ENCODE data around the gene PIGH. TPM values are rescaled to one million over a fixed set of nuclear protein-coding genes. Genes with fewer than 3 reads are reported as not detected.
A peak's percentile ranks its signal among the peaks of the same experiment; 100 is the strongest.

PIGH gene
- total RNA-seq, 1 donor from 2014 or later, result 24.1 TPM

GRCh38 chr14:67583711-67584644 is 16.1 kb downstream of the PIGH start:
- TF ChIP-seq POLR2A (IDR thresholded peaks at IDR 0.05) (no peak), POLR2AphosphoS5 (IDR thresholded peaks at IDR 0.05; ENCODE audit: insufficient read depth in 1 of 2, low read depth in 1 of 2) (no peak), CTCF (IDR thresholded peaks at IDR 0.05) (peak; percentile 20 to 48 (median 39))
- intact Hi-C loops (cut with DNase I), result loop anchor here (10.0 kb wide), 1 partner anchor 121 kb away; the partner anchor contains the start of gene RDH12
- Histone ChIP-seq H3K27ac (no peak overlapping the region), H3K9me3 (no peaks in the 10 kb centered on the region), H3K4me3 (no peak overlapping the region), H3K36me3 (peaks cover 0 to 10% of the 10 kb centered on the region in 2 donors), H3K4me1 (no peaks in the 10 kb centered on the region), H3K27me3 (no peaks in the 10 kb centered on the region)
- DNase-seq (ENCODE audit: extremely low spot score in 2 of 2), result peak in 1 of 2 donors; percentile 27

DNA sequence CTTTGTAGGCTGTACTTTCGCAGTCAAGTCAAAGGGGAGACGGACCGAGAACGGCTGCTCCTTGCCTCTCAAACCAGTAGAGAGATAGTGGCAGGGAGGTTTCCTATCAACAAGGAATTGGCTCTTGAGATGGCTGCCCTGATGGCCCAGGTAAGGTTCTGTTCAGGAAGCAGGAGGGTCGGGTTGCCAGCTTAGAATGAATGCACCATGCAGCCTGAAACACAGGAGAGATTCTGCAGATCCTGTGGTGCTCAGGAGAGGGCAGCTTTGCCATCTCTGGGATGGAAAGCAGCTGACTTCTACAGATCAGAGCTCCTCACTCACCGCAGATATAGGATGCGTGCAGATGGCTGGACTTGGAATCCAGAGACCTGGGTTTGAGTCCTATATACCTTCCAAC is 18.0 kb downstream of the PIGH start:
- H3K9me3 ChIP-seq, result no peaks in the 10 kb centered on the region
- no peaks in the 10 kb centered on the region for H3K27me3 ChIP-seq
- TF ChIP-seq POLR2AphosphoS5 (IDR thresholded peaks at IDR 0.05; ENCODE audit: insufficient read depth in 1 of 2, low read depth in 1 of 2), result no peak
- no peak for TF ChIP-seq POLR2A (IDR thresholded peaks at IDR 0.05)
- no peak overlapping the region for H3K4me3 ChIP-seq
- no peak overlapping the region for H3K27ac ChIP-seq
- no peaks in the 10 kb centered on the region for H3K4me1 ChIP-seq
- DNase-seq (ENCODE audit: extremely low spot score in 2 of 2), result peak in 1 of 2 donors; percentile 52
- no peaks in the 10 kb centered on the region for H3K36me3 ChIP-seq
- intact Hi-C loops (cut with DNase I), result loop anchor here (10.0 kb wide), 1 partner anchor 123 kb away; the partner anchor contains the start of gene RDH12

GRCh38 chr14:67581643-67582042 is 18.4 kb downstream of the PIGH start:
- DNase-seq (ENCODE audit: extremely low spot score in 2 of 2), result no peak
- Histone ChIP-seq H3K27me3 (no peaks in the 10 kb centered on the region), H3K9me3 (no peaks in the 10 kb centered on the region), H3K27ac (no peak overlapping the region), H3K4me3 (no peak overlapping the region), H3K36me3 (no peaks in the 10 kb centered on the region), H3K4me1 (no peaks in the 10 kb centered on the region)
- TF ChIP-seq POLR2A (IDR thresholded peaks at IDR 0.05) (no peak), CTCF (IDR thresholded peaks at IDR 0.05) (no peak), POLR2AphosphoS5 (IDR thresholded peaks at IDR 0.05; ENCODE audit: insufficient read depth in 1 of 2, low read depth in 1 of 2) (no peak)
- intact Hi-C loops (cut with DNase I), result loop anchor here (10.0 kb wide), 1 partner anchor 123 kb away; the partner anchor contains the start of gene RDH12

DNA sequence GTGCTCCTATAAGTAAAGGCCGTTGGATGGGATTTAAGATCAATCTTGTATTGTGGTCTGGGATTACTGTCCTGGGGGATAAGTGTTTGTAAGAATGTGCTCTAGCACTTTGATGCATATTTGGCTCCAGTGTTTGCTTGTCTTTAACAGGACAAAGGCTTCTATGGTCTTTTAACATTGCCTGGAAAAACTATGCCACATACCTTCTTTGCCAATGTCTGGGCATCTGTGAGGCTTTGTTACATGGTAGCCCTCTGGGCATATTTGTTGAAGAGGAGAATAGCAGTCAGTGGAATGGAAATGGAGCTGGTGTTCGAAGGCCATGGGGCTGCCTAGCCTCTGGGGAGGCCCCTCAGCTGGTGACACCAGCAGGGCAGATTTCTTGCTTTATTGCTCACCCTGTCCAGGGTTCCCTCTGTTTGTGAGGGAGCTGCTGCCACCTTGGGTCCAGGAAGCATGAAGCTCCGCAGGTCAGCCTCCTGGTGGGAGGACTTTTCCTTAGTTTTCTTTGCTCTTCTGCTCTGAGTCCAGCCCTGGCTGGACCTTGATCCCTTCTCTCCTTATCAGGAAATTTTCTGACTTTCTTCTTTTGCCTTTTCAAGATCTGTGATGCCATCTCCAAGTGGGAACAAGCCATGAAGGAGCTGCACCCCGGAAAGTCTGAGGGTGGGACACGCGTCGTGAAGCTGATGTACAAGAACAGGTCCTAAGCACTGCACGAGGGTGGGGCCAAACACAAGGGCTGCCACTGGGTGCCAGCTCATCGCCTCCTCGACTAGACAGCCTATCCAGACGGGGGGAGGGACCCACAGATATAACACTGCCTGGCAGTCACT is 19.5 kb downstream of the PIGH start:
- H3K9me3 ChIP-seq, result no peaks in the 10 kb centered on the region
- H3K4me1 ChIP-seq, result no peaks in the 10 kb centered on the region
- TF ChIP-seq POLR2A (IDR thresholded peaks at IDR 0.05) (no peak), POLR2AphosphoS5 (IDR thresholded peaks at IDR 0.05; ENCODE audit: insufficient read depth in 1 of 2, low read depth in 1 of 2) (no peak), CTCF (IDR thresholded peaks at IDR 0.05) (no peak)
- no peaks in the 10 kb centered on the region for H3K36me3 ChIP-seq
- H3K27ac ChIP-seq, result no peak overlapping the region
- intact Hi-C loops (cut with DNase I), result loop anchor here (10.0 kb wide), 1 partner anchor 124 kb away; the partner anchor contains the start of gene RDH12
- DNase-seq (ENCODE audit: extremely low spot score in 2 of 2), result no peak
- H3K27me3 ChIP-seq, result no peaks in the 10 kb centered on the region
- H3K4me3 ChIP-seq, result no peak overlapping the region

DNA sequence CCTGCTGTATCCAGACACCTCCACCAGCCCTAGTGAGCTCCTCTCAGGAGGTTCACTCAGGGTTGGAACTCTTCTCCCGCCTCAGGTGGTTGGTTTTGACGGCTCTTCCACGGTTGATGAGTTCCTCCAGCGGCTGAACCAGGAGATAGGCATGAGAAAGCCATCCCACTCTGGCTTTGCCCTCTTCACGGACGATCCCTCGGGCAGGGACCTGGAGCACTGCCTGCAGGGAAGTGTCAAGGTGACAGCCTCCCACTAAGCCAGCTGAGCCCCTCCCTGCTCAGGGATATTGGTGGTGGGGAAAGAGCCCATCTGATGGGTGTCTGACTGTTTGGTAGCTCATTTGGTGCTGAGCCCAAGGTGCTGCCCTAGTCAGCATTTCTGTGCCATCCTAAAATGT is 20.4 kb downstream of the PIGH start:
- Histone ChIP-seq H3K4me1 (no peaks in the 10 kb centered on the region), H3K9me3 (no peaks in the 10 kb centered on the region), H3K36me3 (no peaks in the 10 kb centered on the region), H3K27ac (no peak overlapping the region), H3K4me3 (no peak overlapping the region), H3K27me3 (no peaks in the 10 kb centered on the region)
- TF ChIP-seq CTCF (IDR thresholded peaks at IDR 0.05) (no peak), POLR2AphosphoS5 (IDR thresholded peaks at IDR 0.05; ENCODE audit: insufficient read depth in 1 of 2, low read depth in 1 of 2) (no peak), POLR2A (IDR thresholded peaks at IDR 0.05) (no peak)
- intact Hi-C loops (cut with DNase I), result loop anchor here (10.0 kb wide), 2 partner anchors 125 to 155 kb away; partner anchors contain the start of gene RDH12
- DNase-seq (ENCODE audit: extremely low spot score in 2 of 2), result no peak
